OCI-M1 (cell line): Measurements from ENCODE around the gene ADAMTS12.

ENCODE experiments used
- DNase-seq: peaks from one replicate; lab custom pipeline; 2025; lab: John Stamatoyannopoulos, UW

ADAMTS12 gene

DNA sequence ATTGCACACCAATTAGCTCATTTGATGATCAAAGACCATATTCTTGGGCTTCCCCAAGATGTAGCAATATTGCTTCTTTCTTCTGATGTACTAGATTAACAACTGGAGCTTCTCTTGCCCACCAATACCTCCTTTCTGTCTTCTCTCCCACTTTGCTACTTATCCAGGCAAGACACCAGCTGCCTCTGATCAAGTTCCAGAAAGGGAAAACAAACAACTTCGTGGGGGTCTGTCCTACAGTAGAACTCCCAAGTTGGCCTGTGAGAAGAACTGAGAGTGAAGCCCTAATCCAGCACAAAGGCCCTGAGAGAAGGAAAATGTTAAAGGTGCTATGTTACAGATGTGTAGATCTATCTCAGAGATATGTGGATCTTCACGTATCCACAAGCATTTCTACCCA is 44.9 kb downstream of the ADAMTS12 start:
- no peak for DNase-seq

DNA sequence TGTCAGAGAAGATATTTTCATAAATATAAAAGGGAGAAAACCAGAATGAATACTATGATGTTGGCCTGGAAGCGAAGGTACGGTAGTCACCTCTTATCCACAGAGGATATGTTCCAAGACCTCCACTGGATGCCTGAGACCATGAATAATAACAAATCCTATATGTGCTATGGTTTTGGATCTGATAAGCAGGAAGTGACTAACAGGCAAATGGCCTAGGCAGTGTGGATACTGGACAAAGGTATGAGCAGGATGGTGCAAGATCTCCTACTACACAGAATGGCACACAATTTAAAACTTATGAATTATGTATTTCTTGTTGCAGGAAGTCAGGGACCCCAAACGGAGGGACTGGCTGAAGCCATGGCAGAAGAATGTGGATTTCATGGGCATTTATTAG is 48.2 kb downstream of the ADAMTS12 start:
- DNase-seq: no peak

GRCh38 chr5:33842456-33842855 is 49.3 kb downstream of the ADAMTS12 start:
- DNase-seq: no peak

- DNase-seq: no peak
Observed at GRCh38 chr5:33841891-33842290, 49.9 kb downstream of the ADAMTS12 start.

DNA sequence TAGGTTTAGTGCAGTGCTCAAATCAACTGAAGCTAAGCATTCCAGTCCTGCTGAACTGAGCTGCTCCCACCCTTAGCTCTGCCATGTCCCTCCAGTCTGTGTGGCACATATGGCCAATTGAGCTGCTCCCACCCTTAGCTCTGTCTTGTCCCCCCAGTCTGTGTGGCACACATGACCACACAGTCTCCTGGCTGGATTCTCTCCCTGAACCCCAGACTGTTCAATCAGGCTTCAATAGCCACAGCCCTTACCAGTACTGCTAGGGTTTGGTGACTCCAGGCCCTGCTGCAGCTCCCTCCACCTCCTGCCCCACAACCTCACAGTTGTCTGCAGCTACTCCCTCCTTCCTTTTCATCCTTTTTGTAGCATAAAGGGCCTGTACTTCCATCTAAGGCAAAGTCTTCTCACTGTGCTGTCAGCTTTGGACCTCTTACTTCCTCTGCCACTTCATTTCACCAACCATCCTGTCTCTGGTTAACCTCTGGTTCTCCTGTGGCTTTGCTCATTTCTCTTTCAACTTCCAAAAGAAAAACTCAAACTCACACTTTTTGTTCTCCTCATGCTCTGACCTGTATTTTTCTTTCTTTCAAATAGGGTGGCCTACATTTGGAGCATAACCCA is 50.8 kb downstream of the ADAMTS12 start:
- DNase-seq: no peak

DNA sequence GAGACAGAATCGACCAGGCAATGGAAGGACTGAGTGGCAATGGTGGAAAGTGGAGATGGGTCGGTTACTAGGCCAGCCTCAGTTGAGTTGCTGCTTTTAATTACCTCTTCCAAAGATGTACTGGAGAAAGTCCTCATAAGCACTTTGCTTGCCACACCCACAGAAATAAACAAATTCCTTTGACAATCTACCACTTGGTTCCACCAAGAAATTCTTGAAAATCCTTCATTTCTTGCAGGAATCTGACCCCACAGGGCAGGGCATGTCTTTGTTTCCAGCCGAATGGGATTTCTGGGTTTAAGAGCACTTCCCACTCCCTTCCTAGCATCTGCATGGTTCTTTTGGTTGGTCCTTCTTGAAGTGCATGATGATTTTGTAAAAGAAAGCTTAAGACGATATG is 54.5 kb downstream of the ADAMTS12 start:
- DNase-seq: no peak

- no peak for DNase-seq
Observed at GRCh38 chr5:33834334-33834733, 57.5 kb downstream of the ADAMTS12 start.

DNA sequence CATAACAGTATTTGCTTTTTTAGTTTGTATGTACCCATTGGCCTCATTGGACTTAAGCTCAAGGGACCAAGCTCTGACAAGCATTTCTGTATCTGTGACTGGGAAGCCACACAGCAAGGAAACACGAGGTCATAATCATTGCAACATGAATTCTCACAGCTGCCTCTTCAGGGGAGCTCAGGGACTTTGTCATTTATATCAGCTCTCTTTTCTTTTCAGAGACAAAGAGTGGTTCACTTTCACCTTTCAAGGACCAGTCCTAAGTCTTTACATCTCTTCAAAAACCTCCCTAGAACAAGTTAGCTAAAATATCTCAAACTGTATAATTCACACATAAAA is 58.6 kb downstream of the ADAMTS12 start:
- no peak for DNase-seq

DNA sequence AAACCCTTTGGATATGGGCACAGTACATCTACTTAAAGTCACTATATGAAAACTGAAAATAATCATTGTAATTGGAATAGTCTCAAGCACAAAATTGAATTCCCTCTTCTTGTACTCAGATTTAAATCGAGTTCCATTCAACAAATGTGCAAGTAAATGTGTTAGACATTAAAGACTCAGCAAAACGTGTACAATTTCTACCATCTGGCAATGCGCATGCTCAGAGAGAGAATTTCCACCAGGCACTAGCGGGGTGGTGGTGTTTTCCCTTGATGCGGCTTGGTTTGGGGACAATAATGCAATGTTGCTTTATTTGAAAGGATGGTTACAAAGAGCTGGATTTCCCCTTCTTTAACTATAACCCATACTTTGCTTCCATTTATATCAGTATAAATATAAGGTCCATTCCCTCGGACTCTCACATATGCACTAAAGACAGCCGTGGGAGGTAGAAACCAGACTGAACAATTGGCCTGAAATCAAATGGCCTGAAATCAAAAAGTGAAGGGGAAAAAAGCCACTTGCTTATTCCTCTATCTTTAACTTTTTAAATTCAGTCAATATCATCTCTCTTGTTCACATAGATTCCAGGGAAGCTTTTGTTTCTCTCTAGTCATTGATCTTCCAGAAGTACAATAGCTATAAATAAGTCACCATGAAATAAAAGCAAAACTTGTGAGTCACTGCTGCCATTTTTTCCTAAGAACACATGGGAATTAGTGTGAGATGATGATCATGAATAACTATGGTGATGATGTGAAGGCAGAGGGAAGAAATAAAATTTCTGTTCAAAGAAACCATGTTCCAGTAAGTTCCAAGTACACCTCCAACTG is 59.2 kb downstream of the ADAMTS12 start:
- DNase-seq: no peak

GRCh38 chr5:33831041-33831440 is 60.7 kb downstream of the ADAMTS12 start:
- DNase-seq: no peak

- DNase-seq: no peak
Observed at GRCh38 chr5:33829430-33829829, 62.4 kb downstream of the ADAMTS12 start.

GRCh38 chr5:33828626-33829308 is 63.0 kb downstream of the ADAMTS12 start:
- no peak for DNase-seq

GRCh38 chr5:33827885-33828284 is 63.9 kb downstream of the ADAMTS12 start:
- no peak for DNase-seq

DNA sequence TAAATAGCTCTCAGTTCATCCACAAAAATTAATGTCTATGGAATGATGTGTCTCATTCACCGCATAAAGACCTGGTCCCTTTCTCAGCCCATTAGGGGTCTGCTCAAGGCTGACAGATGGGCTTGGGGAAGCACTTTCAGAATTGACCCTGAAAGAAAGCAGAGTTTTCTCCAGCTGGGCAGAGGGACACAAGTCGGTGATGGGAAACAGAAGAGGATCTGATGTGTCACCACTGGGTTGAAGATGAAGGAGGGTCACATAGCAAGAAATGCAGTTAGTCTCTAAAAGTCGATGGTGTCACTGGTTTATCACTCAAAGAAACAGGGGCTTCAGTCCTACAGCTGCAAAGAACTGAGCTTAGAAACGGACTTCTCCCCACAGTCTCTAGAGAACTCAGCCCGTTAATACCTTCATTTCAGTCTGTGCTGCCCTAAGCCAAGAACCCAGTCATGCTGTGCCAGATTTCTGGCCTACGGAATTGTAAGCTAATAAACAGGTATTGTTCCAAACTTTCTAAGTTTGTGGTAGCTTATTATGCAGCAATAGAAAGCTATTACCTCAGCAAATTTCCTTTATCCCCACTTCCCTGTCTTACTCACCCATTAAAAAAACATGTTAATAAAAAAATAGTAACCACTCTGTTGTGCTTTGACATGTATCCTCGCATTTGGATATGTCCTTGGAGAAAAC is 64.6 kb downstream of the ADAMTS12 start:
- no peak for DNase-seq

- DNase-seq: peak; percentile 44
Observed at GRCh38 chr5:33824516-33825195, 67.1 kb downstream of the ADAMTS12 start.

DNA sequence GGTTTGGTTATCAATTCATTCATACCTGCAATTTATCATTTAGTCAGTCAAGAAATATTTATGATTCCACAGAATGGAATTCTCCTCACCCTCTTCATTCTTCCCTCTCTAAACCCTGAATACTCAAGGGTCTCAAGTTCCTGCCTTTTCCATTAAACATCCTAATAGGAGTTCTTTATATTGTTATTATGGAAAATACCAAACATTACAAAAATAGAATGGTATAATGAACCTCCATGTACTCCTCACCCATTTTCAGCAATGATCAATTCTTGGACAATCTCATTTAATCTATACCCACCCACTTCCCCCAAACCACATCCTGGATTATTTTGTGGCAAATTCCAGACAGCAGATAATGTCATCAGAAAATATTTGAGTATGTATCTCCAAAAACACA is 74.5 kb downstream of the ADAMTS12 start:
- DNase-seq: no peak

DNA sequence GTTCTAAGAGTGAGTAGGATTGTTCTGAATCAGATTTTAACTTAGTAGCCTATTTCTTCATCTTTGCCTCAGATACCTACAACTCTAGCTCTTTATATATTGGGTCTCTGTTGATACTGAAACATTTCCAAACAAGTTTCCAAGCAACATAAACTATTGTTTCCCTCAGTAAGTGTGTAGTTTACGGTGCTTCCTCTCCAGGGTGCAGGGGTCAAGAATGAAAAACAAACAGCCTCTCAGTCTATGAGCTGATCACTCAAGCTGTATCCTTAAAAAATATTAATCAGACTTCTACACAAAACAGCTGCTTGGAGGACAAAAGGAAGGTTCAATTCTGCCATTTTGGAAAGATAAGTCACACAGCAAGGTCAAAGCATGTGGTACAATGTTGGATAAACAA is 75.0 kb downstream of the ADAMTS12 start:
- DNase-seq: no peak

DNA sequence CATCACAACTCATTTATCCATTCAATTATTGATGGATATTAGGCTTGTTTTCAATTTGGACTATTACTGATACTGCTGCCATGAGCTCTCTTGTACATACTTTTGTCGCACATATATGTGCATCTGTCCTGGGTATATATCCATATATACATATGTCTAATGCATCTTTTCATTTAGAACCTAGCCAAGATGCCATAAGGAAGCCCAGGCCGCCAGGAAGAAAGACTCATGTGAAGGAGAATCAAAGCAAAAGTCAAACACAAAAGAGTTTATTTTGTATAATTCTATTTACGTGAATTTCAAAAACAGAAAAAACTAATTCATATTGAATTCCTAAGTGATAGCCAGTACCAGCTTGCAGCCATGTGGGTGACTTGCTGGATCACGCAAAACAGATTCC is 79.0 kb downstream of the ADAMTS12 start:
- no peak for DNase-seq

- no peak for DNase-seq
Observed at GRCh38 chr5:33810491-33811120, 81.2 kb downstream of the ADAMTS12 start.

- no peak for DNase-seq
Observed at GRCh38 chr5:33809936-33810335, 81.9 kb downstream of the ADAMTS12 start.

DNA sequence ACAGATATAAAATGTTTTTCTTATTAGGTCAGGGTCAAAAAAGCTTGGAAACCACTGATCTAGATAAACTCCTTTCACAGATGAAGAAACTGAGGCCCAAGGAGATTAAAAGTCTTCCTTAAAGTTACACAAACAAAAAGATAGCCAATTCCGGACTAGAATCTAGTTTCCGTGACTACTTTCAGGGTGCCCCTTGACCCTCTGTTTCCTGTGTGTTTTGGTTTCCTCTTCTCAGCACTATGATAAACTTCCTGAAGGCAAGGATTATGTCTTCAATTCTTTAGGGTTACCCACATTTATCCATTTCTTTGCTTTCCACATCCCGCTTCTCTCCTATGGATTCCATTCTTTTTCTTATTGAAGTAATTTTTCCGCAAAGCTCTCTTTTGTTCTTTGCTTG is 83.1 kb downstream of the ADAMTS12 start:
- DNase-seq: no peak

- DNase-seq: no peak
Observed at GRCh38 chr5:33807771-33808170, 84.0 kb downstream of the ADAMTS12 start.
